Sigmoid colon (tissue), 7 donors: ENCODE results near the gene HS3ST4. TPM values are rescaled to one million over a fixed set of nuclear protein-coding genes. Genes with fewer than 3 reads are reported as not detected.

Source experiments
- DNase-seq: peaks from one replicate; pipeline ENCODE4 v3.0.0-alpha.2; 2019
- H3K27ac ChIP-seq, 4 donors: fragments of 200-600 bp; sonication (generic); one replicate each; pipeline ENCODE4 v1.5.1; 2016 to 2019; ENCODE audit warnings: mild to moderate bottlenecking in 1 of 4
- H3K27me3 ChIP-seq, 3 donors: fragments of 200-600 bp; sonication (generic); one replicate each; pipeline ENCODE4 v1.5.1; 2019; ENCODE audit warnings: mild to moderate bottlenecking in 1 of 3
- H3K36me3 ChIP-seq, 4 donors: fragments of 200-600 bp; sonication (generic); one replicate each; pipeline ENCODE4 v1.5.1; 2016 to 2019
- H3K4me1 ChIP-seq, 4 donors: fragments of 200-600 bp; sonication (generic); one replicate each; pipeline ENCODE4 v1.5.1; 2017 to 2019
- H3K4me3 ChIP-seq, 4 donors: fragments of 200-600 bp; sonication (generic); one replicate each; pipeline ENCODE4 v1.5.1; 2017 to 2019; ENCODE audit warnings: mild to moderate bottlenecking in 2 of 4, moderate library complexity in 1 of 4
- H3K9me3 ChIP-seq, 4 donors: fragments of 200-600 bp in 3 of 4; sonication (generic) in 3 of 4; one replicate each; pipeline versions ENCODE4 v1.5.1 to v1.6.1; 2013 to 2019
- EP300 ChIP-seq, 4 donors: sonication (generic); formaldehyde crosslinking; IDR thresholded peaks; one replicate each; pipeline ENCODE4 v1.6.1; 2017; ENCODE audit warnings: antibody characterized with exemption in 4 of 4
- POLR2A ChIP-seq, 2 donors: fragments of 450-650 bp; IDR thresholded peaks; one replicate each; pipeline ENCODE4 v1.6.1; 2016; ENCODE audit warnings: antibody characterized with exemption in 2 of 2, mild to moderate bottlenecking in 2 of 2, moderate library complexity in 2 of 2
- POLR2AphosphoS5 ChIP-seq, 4 donors: sonication (generic); formaldehyde crosslinking; IDR thresholded peaks; one replicate each; pipeline ENCODE4 v1.6.1; 2017; ENCODE audit warnings: antibody characterized with exemption in 4 of 4
- WGBS, 2 donors: extraction: QIAGEN DNeasy Blood & Tissue Kit; methylation state at CpG; one replicate each; pipeline ENCODE4 v1.1.7; 2013; 5-methylcytosine and 5-hydroxymethylcytosine counted together
- intact Hi-C: fragments of 100-400 bp; cut with DNase I; formaldehyde crosslinking; loops from one replicate; pipeline ENCODE4 v1.15.1; 2023
- polyA plus RNA-seq, 3 donors: library from polyadenylated mRNA; stranded (reverse); fragments of 200-250 nt; gene quantifications; one replicate each; pipeline ENCODE4 v1.2.3, GENCODE V29; 2013
- total RNA-seq, 4 donors: library from RNA; depleted of rRNA; stranded (reverse); fragments of >200 nt; gene quantifications; one replicate each; pipeline ENCODE4 v1.1.0, GENCODE V29; 2016
- TF ChIP-seq, protein P1 (sequence below), 4 experiments: fragments of 450-650 bp in 3 of 4; fragments of 200-600 bp in 1 of 4; IDR thresholded peaks; one replicate each; pipeline ENCODE4 v1.5.1; 2016 to 2019; ENCODE audit warnings: antibody characterized with exemption in 4 of 4, mild to moderate bottlenecking in 3 of 4, moderate library complexity in 2 of 4
- donor health status: healthy with polysubstance abuse.
- donor health status: Bipolar disorder and iron deficiency.
- donor health status: healthy.

HS3ST4 gene
- total and polyA plus RNA-seq, 7 donors, result 0.07 to 0.14 TPM; not detected in 5

DNA sequence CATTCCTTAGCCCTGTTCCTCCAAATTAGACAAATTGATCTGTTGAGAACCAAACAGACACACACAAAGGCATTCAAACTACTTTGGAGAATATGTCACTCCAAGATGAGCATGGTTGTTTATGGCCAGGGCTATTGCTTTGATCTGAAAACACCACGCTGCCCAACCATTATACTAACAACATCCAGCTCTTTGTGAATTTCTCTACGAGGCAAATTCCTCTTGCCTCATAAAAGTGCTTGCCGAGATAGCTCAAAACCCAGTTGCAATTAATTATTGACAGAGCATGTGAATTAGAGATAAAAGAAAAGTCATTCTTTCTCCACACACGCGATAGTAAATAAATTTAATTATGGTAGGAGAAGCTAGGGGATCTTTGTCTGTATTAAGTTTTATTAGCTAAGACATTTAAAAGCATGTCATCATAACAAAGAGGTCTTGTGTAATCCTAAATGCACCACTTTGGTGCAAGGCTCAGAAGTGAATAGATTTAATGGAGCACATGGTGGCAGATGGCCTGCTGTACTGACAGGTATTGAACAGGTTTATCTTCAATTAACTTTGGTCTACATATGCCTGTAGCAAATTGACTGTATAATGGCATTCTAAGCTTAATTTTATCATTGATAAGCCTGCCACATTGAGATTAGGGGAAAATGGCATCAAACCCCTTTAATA lies 441.8 kb downstream of the HS3ST4 start:
- 7 to 38% methylated on average over 5 of the region's 5 CpGs for WGBS, 2 donors
- no peaks in the 10 kb centered on the region for H3K27me3 ChIP-seq
- DNase-seq, result no peak
- TF ChIP-seq EP300 (IDR thresholded peaks at IDR 0.05), result no peak
- TF ChIP-seq, protein P1, sequence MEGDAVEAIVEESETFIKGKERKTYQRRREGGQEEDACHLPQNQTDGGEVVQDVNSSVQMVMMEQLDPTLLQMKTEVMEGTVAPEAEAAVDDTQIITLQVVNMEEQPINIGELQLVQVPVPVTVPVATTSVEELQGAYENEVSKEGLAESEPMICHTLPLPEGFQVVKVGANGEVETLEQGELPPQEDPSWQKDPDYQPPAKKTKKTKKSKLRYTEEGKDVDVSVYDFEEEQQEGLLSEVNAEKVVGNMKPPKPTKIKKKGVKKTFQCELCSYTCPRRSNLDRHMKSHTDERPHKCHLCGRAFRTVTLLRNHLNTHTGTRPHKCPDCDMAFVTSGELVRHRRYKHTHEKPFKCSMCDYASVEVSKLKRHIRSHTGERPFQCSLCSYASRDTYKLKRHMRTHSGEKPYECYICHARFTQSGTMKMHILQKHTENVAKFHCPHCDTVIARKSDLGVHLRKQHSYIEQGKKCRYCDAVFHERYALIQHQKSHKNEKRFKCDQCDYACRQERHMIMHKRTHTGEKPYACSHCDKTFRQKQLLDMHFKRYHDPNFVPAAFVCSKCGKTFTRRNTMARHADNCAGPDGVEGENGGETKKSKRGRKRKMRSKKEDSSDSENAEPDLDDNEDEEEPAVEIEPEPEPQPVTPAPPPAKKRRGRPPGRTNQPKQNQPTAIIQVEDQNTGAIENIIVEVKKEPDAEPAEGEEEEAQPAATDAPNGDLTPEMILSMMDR (IDR thresholded peaks at IDR 0.05), result no peak
- no peak for TF ChIP-seq POLR2AphosphoS5 (IDR thresholded peaks at IDR 0.05)
- no peak for TF ChIP-seq POLR2A (IDR thresholded peaks at IDR 0.05)
- intact Hi-C loops, result no loop called here
- no peak overlapping the region for H3K27ac ChIP-seq
- no peaks in the 10 kb centered on the region for H3K9me3 ChIP-seq
- no peak overlapping the region for H3K4me3 ChIP-seq
- no peaks in the 10 kb centered on the region for H3K4me1 ChIP-seq
- no peaks in the 10 kb centered on the region for H3K36me3 ChIP-seq

DNA sequence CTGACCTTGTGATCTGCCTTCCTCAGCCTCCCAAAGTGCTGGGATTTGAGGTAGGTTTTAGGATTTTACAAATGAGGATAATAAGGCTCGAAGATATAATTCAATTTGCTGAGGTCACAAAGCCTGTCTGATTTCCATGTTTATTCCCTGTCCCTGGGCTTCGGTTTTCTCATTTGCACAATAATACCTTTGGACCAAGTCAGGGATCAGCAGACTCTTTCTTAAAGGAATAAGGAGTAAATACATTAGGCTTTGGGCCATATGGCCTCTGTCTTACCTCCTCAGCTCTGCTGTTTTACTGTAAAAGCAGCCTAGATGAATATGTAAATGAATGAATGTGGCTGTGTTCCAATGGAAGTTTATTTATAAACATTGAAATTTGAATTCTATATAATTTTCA lies 442.8 kb downstream of the HS3ST4 start:
- Histone ChIP-seq H3K27me3 (no peaks in the 10 kb centered on the region), H3K4me3 (no peak overlapping the region), H3K9me3 (no peaks in the 10 kb centered on the region), H3K27ac (no peak overlapping the region), H3K36me3 (no peaks in the 10 kb centered on the region), H3K4me1 (no peaks in the 10 kb centered on the region)
- TF ChIP-seq POLR2AphosphoS5 (IDR thresholded peaks at IDR 0.05) (no peak), EP300 (IDR thresholded peaks at IDR 0.05) (no peak), POLR2A (IDR thresholded peaks at IDR 0.05) (no peak)
- TF ChIP-seq, protein P1 (IDR thresholded peaks at IDR 0.05), result no peak
- intact Hi-C loops, result no loop called here
- WGBS, 2 donors, result 61 to 69% methylated on average over 2 of the region's 2 CpGs
- DNase-seq, result no peak

DNA sequence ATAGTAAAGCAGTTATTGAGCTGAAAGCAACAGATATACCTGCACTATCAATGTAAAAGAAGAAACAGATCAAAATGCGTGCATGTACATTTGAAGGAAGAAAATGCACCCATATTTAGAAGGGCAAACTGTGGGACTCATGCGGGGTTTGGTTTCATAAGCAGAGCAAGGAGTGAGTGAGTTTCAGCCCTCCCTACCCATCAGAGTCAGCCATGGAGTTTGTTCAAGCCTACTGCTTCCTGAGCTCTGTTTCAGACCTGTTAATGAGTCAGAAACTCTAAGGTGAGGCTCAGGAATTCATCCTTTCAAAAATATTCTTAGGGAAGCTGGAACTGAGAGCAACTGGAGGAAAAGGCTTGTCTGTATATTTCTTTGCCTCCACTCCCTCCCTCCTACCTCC lies 446.2 kb downstream of the HS3ST4 start:
- Histone ChIP-seq H3K27ac (no peak overlapping the region), H3K4me1 (no peaks in the 10 kb centered on the region), H3K36me3 (no peaks in the 10 kb centered on the region), H3K4me3 (no peak overlapping the region), H3K27me3 (no peaks in the 10 kb centered on the region), H3K9me3 (no peaks in the 10 kb centered on the region)
- WGBS, 2 donors, result 82 to 88% methylated on average over 2 of the region's 2 CpGs
- no peak for DNase-seq
- TF ChIP-seq, protein P1 (IDR thresholded peaks at IDR 0.05), result no peak
- TF ChIP-seq POLR2AphosphoS5 (IDR thresholded peaks at IDR 0.05) (no peak), EP300 (IDR thresholded peaks at IDR 0.05) (no peak), POLR2A (IDR thresholded peaks at IDR 0.05) (no peak)
- intact Hi-C loops, result no loop called here

DNA sequence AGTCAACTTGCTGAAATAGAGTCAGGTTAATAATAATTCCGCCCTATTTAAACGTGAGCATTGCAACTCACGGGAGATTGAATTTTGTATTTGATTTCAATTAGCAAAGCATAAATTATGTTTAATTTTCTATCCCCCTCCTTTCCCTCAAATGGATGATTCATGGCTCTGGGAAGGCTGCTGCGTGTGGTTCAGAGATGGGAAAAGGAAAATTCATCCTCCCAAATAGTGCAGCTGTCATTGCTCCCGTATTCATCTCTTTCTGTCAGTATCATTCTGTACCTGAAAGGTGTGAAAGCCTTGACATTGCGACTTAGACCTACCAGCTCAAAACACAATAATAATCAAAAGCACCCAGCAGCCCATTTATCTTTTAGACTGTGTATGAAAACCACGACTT lies 447.3 kb downstream of the HS3ST4 start:
- intact Hi-C loops, result no loop called here
- no peak for DNase-seq
- Histone ChIP-seq H3K9me3 (no peaks in the 10 kb centered on the region), H3K27me3 (no peaks in the 10 kb centered on the region), H3K4me1 (no peaks in the 10 kb centered on the region), H3K27ac (no peak overlapping the region), H3K4me3 (no peak overlapping the region), H3K36me3 (no peaks in the 10 kb centered on the region)
- WGBS, 2 donors, result 80 to 82% methylated on average over 7 of the region's 7 CpGs
- TF ChIP-seq, protein P1 (IDR thresholded peaks at IDR 0.05), result no peak
- TF ChIP-seq POLR2A (IDR thresholded peaks at IDR 0.05) (no peak), EP300 (IDR thresholded peaks at IDR 0.05) (no peak), POLR2AphosphoS5 (IDR thresholded peaks at IDR 0.05) (no peak)

DNA sequence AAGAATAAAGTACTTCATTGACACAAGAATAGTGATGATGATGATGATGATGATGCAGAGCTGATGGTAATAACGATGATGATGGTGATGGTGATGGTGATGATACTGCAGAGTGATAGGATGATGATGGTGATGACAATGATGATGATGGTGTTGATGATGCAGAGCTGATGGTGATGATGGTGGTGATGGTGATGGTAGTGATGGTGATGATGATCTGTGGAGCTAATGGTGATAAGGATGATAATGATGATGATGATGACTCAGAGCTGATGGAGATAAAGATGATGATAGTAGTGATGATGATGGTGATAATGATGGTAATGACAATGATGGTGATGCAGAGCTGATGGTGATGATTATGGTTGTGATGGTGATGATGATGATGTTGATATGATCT lies 448.1 kb downstream of the HS3ST4 start:
- no peak overlapping the region for H3K27ac ChIP-seq
- no peaks in the 10 kb centered on the region for H3K36me3 ChIP-seq
- no peak overlapping the region for H3K4me3 ChIP-seq
- WGBS, 2 donors, result 78 to 80% methylated on average over 1 of the region's 1 CpG
- H3K9me3 ChIP-seq, result no peaks in the 10 kb centered on the region
- TF ChIP-seq, protein P1 (IDR thresholded peaks at IDR 0.05), result no peak
- TF ChIP-seq EP300 (IDR thresholded peaks at IDR 0.05) (no peak), POLR2AphosphoS5 (IDR thresholded peaks at IDR 0.05) (no peak), POLR2A (IDR thresholded peaks at IDR 0.05) (no peak)
- intact Hi-C loops, result no loop called here
- no peak for DNase-seq
- no peaks in the 10 kb centered on the region for H3K4me1 ChIP-seq
- H3K27me3 ChIP-seq, result no peaks in the 10 kb centered on the region
